ENCODE measurements around the gene TNRC6B.
"Not testable (repeated sequence)": the region's sequence is repeated elsewhere in the genome, so short reads cannot be mapped to it uniquely, and the experiment has no call there.

Gene TNRC6B

DNA sequence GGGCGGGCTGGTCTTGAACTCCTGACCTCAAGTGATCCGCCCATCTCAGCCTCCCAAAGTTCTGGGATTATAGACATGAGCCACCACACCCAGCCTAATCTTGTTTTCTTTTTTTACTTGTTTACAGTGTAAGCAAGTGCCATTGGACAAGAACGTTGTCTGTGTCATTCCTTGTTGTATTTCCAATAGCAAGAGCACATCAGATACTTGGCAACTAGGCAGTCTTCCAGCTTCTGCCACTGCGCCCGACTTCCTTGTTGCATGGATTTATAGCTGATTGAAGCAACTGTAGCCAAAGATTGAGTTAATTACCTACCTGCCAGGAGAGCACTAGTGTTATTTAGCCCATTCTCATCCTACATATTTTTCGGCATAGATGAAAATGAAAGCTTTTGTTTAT lies 189.6 kb downstream of the TNRC6B start:
- H3K36me3 ChIP-seq (ENCODE audit: control insufficient read depth, insufficient read depth, low read length): peaks cover 57% of the 10 kb centered on the region
- H3K9me3 ChIP-seq (ENCODE audit: control insufficient read depth, low read length): no peaks in the 10 kb centered on the region
- H3K4me3 ChIP-seq (ENCODE audit: insufficient read depth, low read depth, low read length, poor library complexity, severe bottlenecking): no peak overlapping the region
- no peak overlapping the region for H3K27ac ChIP-seq (ENCODE audit: insufficient read depth, low read length, poor library complexity, severe bottlenecking)
- no peak for DNase-seq
- no peaks in the 10 kb centered on the region for H3K27me3 ChIP-seq (replicated peaks; ENCODE audit: control insufficient read depth, insufficient read depth, low read length, poor library complexity, severe bottlenecking)
- no peaks in the 10 kb centered on the region for H3K4me1 ChIP-seq (ENCODE audit: control insufficient read depth, insufficient read depth, low read length, poor library complexity, severe bottlenecking)

DNA sequence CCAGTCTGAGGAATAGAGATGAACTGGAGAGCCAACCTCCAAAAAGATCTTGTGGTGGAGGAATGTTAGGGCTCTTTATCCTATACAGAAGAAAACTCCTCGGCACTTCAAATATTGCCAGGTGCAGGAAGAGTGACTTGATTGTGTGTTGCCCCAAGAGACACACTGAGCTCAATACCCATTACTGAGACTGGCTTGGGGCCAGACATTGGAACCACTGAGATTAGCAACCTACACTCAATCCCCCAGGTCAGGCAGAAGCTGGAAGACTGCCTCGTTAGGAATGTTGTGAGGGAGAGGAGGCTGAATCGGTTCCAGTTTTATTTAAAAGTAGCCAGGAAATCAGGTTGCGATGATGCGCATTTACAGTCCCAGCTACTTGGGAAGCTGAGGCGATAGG lies 190.3 kb downstream of the TNRC6B start:
- H3K4me1 ChIP-seq (ENCODE audit: control insufficient read depth, insufficient read depth, low read length, poor library complexity, severe bottlenecking): no peaks in the 10 kb centered on the region
- no peaks in the 10 kb centered on the region for H3K9me3 ChIP-seq (ENCODE audit: control insufficient read depth, low read length)
- H3K36me3 ChIP-seq (ENCODE audit: control insufficient read depth, insufficient read depth, low read length): peaks cover 50% of the 10 kb centered on the region
- no peak overlapping the region for H3K27ac ChIP-seq (ENCODE audit: insufficient read depth, low read length, poor library complexity, severe bottlenecking)
- H3K4me3 ChIP-seq (ENCODE audit: insufficient read depth, low read depth, low read length, poor library complexity, severe bottlenecking): no peak overlapping the region
- no peaks in the 10 kb centered on the region for H3K27me3 ChIP-seq (replicated peaks; ENCODE audit: control insufficient read depth, insufficient read depth, low read length, poor library complexity, severe bottlenecking)
- DNase-seq: no peak

DNA sequence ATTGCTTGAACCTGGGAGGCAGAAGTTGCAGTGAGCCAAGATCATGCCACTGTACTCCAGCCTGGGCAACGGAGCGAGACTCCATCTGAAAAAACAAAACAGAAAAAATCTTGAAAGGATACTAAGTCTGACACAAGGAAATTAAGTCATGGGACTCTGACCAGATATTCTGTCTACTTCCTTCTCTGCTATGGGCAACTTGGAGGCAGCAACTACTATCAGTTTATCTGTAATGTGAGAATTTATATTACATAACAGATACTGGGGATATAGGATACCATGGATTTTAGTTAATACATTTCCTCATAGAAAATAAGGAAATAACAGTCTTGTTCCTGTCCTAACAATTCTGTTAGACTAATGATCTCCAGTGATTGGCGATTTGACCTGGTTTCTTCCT lies 191.1 kb downstream of the TNRC6B start:
- Histone ChIP-seq H3K36me3 (ENCODE audit: control insufficient read depth, insufficient read depth, low read length) (peaks cover 42% of the 10 kb centered on the region), H3K27ac (ENCODE audit: insufficient read depth, low read length, poor library complexity, severe bottlenecking) (no peak overlapping the region)
- DNase-seq: no peak

DNA sequence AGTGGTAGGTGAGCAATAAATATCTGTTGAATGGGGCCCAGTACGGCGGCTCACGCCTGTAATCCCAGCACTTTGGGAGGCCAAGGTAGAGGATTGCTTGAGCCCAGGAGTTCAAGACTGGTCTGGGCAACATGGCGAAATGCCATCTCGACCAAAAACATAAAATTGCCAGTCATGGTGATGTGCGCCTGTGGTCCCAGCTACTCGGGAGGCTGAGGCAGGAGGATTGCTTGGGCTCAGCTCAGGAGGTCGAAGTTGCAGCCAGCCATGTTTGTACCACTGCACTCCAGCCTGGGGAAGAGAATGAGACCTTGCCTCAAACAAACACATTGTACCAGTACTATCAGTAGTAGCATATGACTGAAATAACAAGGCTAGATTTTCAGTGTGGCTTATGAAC lies 196.8 kb downstream of the TNRC6B start:
- H3K27ac ChIP-seq (ENCODE audit: insufficient read depth, low read length, poor library complexity, severe bottlenecking): no peak overlapping the region
- H3K4me1 ChIP-seq (ENCODE audit: control insufficient read depth, insufficient read depth, low read length, poor library complexity, severe bottlenecking): no peaks in the 10 kb centered on the region
- no peak overlapping the region for H3K4me3 ChIP-seq (ENCODE audit: insufficient read depth, low read depth, low read length, poor library complexity, severe bottlenecking)
- H3K36me3 ChIP-seq (ENCODE audit: control insufficient read depth, insufficient read depth, low read length): no peaks in the 10 kb centered on the region
- no peak for DNase-seq
- no peaks in the 10 kb centered on the region for H3K9me3 ChIP-seq (ENCODE audit: control insufficient read depth, low read length)
- no peaks in the 10 kb centered on the region for H3K27me3 ChIP-seq (replicated peaks; ENCODE audit: control insufficient read depth, insufficient read depth, low read length, poor library complexity, severe bottlenecking)

More for the DNA sequence above, 191.1 kb downstream of the TNRC6B start:
- no peaks in the 10 kb centered on the region for H3K9me3 ChIP-seq (ENCODE audit: control insufficient read depth, low read length)
- H3K4me1 ChIP-seq (ENCODE audit: control insufficient read depth, insufficient read depth, low read length, poor library complexity, severe bottlenecking): no peaks in the 10 kb centered on the region
- H3K27me3 ChIP-seq (replicated peaks; ENCODE audit: control insufficient read depth, insufficient read depth, low read length, poor library complexity, severe bottlenecking): no peaks in the 10 kb centered on the region
- H3K4me3 ChIP-seq (ENCODE audit: insufficient read depth, low read depth, low read length, poor library complexity, severe bottlenecking): no peak overlapping the region

DNA sequence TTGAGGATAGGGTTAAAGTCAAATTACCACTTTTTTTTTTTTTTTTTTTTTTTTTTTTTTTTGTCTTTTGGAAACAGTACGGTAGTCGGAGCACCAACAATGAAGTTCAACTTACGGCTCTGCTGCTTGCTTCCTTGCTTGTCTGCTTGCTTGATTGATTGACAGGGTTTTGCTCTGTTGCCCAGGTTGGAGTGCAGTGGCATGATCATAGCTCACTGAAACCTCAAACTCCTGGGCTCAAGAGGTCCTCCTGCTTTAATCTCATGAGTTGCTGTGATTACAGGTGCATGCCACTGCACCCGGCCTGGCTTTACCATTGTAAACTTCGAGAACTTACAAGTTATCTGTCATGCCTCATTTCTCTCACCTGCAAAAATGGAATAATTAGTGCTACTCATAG lies 198.4 kb downstream of the TNRC6B start:
- H3K4me3 ChIP-seq (ENCODE audit: insufficient read depth, low read depth, low read length, poor library complexity, severe bottlenecking): no peak overlapping the region
- H3K27ac ChIP-seq (ENCODE audit: insufficient read depth, low read length, poor library complexity, severe bottlenecking): no peak overlapping the region
- H3K4me1 ChIP-seq (ENCODE audit: control insufficient read depth, insufficient read depth, low read length, poor library complexity, severe bottlenecking): no peaks in the 10 kb centered on the region
- no peaks in the 10 kb centered on the region for H3K9me3 ChIP-seq (ENCODE audit: control insufficient read depth, low read length)
- DNase-seq: no peak
- no peaks in the 10 kb centered on the region for H3K36me3 ChIP-seq (ENCODE audit: control insufficient read depth, insufficient read depth, low read length)
- H3K27me3 ChIP-seq (replicated peaks; ENCODE audit: control insufficient read depth, insufficient read depth, low read length, poor library complexity, severe bottlenecking): no peaks in the 10 kb centered on the region

DNA sequence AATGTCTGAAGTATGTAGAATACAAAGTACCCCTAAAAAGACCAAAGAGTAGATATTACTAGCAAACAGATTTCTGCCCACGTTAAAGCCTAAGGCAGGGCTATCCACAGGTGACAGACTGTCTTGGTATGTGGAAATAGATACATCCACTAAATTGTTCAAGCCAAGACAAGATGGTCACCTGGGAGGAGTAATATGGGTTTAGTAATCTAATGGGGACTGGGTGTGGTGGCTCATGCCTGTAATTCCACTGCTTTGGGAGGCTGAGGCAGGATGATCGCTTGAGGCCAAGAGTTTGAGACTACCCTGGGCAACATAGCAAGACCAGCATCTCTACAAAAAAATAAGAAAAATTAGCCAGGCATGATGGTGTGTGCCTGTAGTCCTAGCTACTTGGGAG lies 200.2 kb downstream of the TNRC6B start:
- DNase-seq: no peak
- Histone ChIP-seq H3K4me1 (ENCODE audit: control insufficient read depth, insufficient read depth, low read length, poor library complexity, severe bottlenecking) (no peaks in the 10 kb centered on the region), H3K4me3 (ENCODE audit: insufficient read depth, low read depth, low read length, poor library complexity, severe bottlenecking) (no peak overlapping the region), H3K27ac (ENCODE audit: insufficient read depth, low read length, poor library complexity, severe bottlenecking) (no peak overlapping the region), H3K36me3 (ENCODE audit: control insufficient read depth, insufficient read depth, low read length) (no peaks in the 10 kb centered on the region), H3K9me3 (ENCODE audit: control insufficient read depth, low read length) (no peaks in the 10 kb centered on the region), H3K27me3 (replicated peaks; ENCODE audit: control insufficient read depth, insufficient read depth, low read length, poor library complexity, severe bottlenecking) (no peaks in the 10 kb centered on the region)

DNA sequence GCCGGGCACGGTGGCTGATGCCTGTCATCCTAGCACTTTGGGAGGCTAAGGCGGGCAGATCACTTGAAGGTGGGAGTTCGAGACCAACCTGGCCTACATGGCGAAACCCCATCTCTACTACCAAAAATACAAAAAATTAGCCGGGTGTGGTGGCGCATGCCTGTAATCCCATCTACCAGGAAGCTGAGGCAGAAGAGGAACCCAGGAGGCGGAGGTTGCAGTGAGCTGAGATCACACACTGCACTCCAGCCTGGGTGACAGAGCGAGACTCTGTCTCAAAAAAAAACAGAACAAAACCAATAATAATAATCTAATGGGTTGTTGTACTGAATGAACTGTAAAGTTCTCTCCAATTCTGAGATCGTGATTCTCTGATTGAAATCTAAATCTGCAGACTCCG lies 200.7 kb downstream of the TNRC6B start:
- DNase-seq; H3K4me3 ChIP-seq (ENCODE audit: insufficient read depth, low read depth, low read length, poor library complexity, severe bottlenecking); H3K27ac ChIP-seq (ENCODE audit: insufficient read depth, low read length, poor library complexity, severe bottlenecking); H3K9me3 ChIP-seq (ENCODE audit: control insufficient read depth, low read length); H3K36me3 ChIP-seq (ENCODE audit: control insufficient read depth, insufficient read depth, low read length); H3K4me1 ChIP-seq (ENCODE audit: control insufficient read depth, insufficient read depth, low read length, poor library complexity, severe bottlenecking); H3K27me3 ChIP-seq (replicated peaks; ENCODE audit: control insufficient read depth, insufficient read depth, low read length, poor library complexity, severe bottlenecking): not testable (repeated sequence)

DNA sequence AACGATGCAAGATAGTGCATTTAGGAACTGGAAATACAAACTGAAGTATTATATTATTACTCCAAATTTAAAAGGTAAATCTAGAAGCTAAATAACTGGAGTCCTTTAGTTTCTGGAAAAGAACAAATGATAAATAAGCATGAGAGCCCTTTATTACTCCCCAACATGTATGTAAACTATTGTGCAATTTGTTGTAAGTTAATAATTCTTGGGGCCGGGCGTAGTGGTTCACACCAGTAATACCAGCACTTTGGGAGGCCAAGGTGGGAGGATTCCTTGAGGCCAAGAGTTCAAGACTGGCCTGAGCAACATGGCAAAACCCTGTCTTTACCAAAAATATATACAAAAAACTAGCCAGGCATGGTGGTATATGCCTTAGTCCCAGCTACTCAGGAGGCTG lies 203.7 kb downstream of the TNRC6B start:
- DNase-seq: no peak
- H3K27ac ChIP-seq (ENCODE audit: insufficient read depth, low read length, poor library complexity, severe bottlenecking): no peak overlapping the region
- no peak overlapping the region for H3K4me3 ChIP-seq (ENCODE audit: insufficient read depth, low read depth, low read length, poor library complexity, severe bottlenecking)
- peaks cover 17% of the 10 kb centered on the region for H3K4me1 ChIP-seq (ENCODE audit: control insufficient read depth, insufficient read depth, low read length, poor library complexity, severe bottlenecking)
- no peaks in the 10 kb centered on the region for H3K27me3 ChIP-seq (replicated peaks; ENCODE audit: control insufficient read depth, insufficient read depth, low read length, poor library complexity, severe bottlenecking)
- no peaks in the 10 kb centered on the region for H3K36me3 ChIP-seq (ENCODE audit: control insufficient read depth, insufficient read depth, low read length)
- no peaks in the 10 kb centered on the region for H3K9me3 ChIP-seq (ENCODE audit: control insufficient read depth, low read length)

DNA sequence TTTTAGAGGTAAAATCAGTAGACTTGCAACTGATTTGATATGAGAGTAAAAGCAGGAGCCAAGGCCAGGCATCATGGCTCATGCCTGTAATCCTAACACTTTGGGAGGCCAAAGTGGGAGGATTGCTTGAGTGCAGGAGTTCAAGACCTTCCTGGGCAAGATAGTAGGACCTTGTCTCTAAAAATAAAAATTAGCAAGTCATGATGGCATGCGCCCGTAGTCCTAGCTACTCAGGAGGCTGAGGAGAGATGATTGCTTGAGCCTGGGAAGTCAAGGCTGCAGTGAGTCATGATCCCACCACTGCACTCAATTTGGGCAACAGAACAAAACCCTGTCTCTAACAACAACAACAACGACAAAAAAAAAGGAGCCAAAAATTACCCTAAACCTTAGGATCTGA lies 206.2 kb downstream of the TNRC6B start:
- no peak for DNase-seq
- Histone ChIP-seq H3K4me3 (ENCODE audit: insufficient read depth, low read depth, low read length, poor library complexity, severe bottlenecking) (no peak overlapping the region), H3K27me3 (replicated peaks; ENCODE audit: control insufficient read depth, insufficient read depth, low read length, poor library complexity, severe bottlenecking) (no peaks in the 10 kb centered on the region), H3K4me1 (ENCODE audit: control insufficient read depth, insufficient read depth, low read length, poor library complexity, severe bottlenecking) (peaks cover 17% of the 10 kb centered on the region), H3K36me3 (ENCODE audit: control insufficient read depth, insufficient read depth, low read length) (no peaks in the 10 kb centered on the region), H3K27ac (ENCODE audit: insufficient read depth, low read length, poor library complexity, severe bottlenecking) (no peak overlapping the region), H3K9me3 (ENCODE audit: control insufficient read depth, low read length) (no peaks in the 10 kb centered on the region)

DNA sequence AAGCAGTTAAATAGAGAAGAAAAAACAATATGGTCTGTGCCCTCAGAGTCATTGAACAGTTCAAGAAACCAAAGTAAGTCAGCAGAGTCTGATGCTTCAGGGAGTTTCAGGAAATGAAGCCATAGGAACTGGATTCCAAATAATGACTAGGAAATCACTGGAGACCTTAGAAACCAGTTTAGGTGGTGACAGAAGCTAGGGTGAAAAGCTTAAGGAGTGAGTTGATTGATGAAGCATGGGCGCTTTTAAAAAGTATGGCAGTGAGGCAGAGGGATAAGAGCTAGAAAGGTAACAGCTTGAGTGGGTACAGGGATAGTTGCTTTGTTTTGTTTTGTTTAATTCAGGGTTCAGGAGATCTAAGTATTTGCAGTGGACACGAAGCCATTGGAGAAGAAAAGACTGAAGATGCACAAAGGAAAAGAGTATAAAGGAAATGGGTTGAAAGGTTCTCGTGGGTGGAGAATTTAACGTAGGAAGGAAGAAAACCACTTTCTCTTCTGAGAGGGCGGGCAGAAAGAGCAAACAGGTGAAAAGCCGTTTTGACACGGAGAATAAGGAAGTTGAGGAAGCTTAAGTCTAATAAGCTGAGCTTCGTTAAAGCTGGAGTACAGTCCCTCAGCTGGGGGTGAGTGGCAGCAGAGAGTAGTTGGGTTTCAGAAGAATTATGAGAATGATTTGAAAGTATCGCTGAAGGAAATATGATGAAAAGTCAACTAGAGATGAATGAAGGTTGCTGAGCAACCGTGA lies 207.5 kb downstream of the TNRC6B start:
- DNase-seq: peak in 1 of 3 donors; percentile 5
- H3K36me3 ChIP-seq (ENCODE audit: control insufficient read depth, insufficient read depth, low read length): no peaks in the 10 kb centered on the region
- no peaks in the 10 kb centered on the region for H3K27me3 ChIP-seq (replicated peaks; ENCODE audit: control insufficient read depth, insufficient read depth, low read length, poor library complexity, severe bottlenecking)
- peaks cover 17% of the 10 kb centered on the region for H3K4me1 ChIP-seq (ENCODE audit: control insufficient read depth, insufficient read depth, low read length, poor library complexity, severe bottlenecking)
- H3K9me3 ChIP-seq (ENCODE audit: control insufficient read depth, low read length): no peaks in the 10 kb centered on the region
- H3K4me3 ChIP-seq (ENCODE audit: insufficient read depth, low read depth, low read length, poor library complexity, severe bottlenecking): peak overlapping the region; percentile 15
- H3K27ac ChIP-seq (ENCODE audit: insufficient read depth, low read length, poor library complexity, severe bottlenecking): peak overlapping the region; percentile 48

All from effector memory CD4-positive, alpha-beta T cell (primary cell).